ENCODE measurements around the gene MYT1. TPM values are rescaled to one million over a fixed set of nuclear protein-coding genes. Genes with fewer than 3 reads are reported as not detected.

The MYT1 gene
- total RNA-seq, 1 experiment from 2014 or later = 2.0 TPM

- Mint-ChIP-seq H3K4me1 (peaks cover 24% of the 10 kb centered on the region), H3K9me3 (peaks cover 17% of the 10 kb centered on the region), H3K27me3 (ENCODE audit: low read depth) (no peaks in the 10 kb centered on the region; the same call in 1 of the 2 replicates), H3K4me3 (no peak overlapping the region), H3K36me3 (peaks cover 12% of the 10 kb centered on the region), H3K27ac (no peak overlapping the region; the same call in 1 of the 2 replicates)
- CTCF ChIA-PET = no interaction called here
- no peak for TF ChIP-seq JAZF1 (CRISPR knock-in tag; IDR thresholded peaks at IDR 0.05)
- TF ChIP-seq, protein P1, sequence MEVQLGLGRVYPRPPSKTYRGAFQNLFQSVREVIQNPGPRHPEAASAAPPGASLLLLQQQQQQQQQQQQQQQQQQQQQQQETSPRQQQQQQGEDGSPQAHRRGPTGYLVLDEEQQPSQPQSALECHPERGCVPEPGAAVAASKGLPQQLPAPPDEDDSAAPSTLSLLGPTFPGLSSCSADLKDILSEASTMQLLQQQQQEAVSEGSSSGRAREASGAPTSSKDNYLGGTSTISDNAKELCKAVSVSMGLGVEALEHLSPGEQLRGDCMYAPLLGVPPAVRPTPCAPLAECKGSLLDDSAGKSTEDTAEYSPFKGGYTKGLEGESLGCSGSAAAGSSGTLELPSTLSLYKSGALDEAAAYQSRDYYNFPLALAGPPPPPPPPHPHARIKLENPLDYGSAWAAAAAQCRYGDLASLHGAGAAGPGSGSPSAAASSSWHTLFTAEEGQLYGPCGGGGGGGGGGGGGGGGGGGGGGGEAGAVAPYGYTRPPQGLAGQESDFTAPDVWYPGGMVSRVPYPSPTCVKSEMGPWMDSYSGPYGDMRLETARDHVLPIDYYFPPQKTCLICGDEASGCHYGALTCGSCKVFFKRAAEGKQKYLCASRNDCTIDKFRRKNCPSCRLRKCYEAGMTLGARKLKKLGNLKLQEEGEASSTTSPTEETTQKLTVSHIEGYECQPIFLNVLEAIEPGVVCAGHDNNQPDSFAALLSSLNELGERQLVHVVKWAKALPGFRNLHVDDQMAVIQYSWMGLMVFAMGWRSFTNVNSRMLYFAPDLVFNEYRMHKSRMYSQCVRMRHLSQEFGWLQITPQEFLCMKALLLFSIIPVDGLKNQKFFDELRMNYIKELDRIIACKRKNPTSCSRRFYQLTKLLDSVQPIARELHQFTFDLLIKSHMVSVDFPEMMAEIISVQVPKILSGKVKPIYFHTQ (CRISPR knock-in tag; IDR thresholded peaks at IDR 0.05) = no peak
- no peak for TF ChIP-seq KAT7 (CRISPR knock-in tag; IDR thresholded peaks at IDR 0.05; ENCODE audit: borderline replicate concordance)
- no peak for TF ChIP-seq NR1H2 (CRISPR knock-in tag; IDR thresholded peaks at IDR 0.05)
- no peak for TF ChIP-seq TEAD4 (CRISPR knock-in tag; IDR thresholded peaks at IDR 0.05)
- no peak for TF ChIP-seq GRHL2 (CRISPR knock-in tag; IDR thresholded peaks at IDR 0.05; ENCODE audit: insufficient replicate concordance, severe bottlenecking)
- no peak for TF ChIP-seq CREM (CRISPR knock-in tag; IDR thresholded peaks at IDR 0.05)
- no peak for TF ChIP-seq PRDM15 (CRISPR knock-in tag; IDR thresholded peaks at IDR 0.05)
- no peak for TF ChIP-seq ZSCAN18 (CRISPR knock-in tag; IDR thresholded peaks at IDR 0.05)
- POLR2A ChIA-PET = no interaction called here
- ATAC-seq = no peak
- peak; percentile 4 for DNase-seq (ENCODE audit: low spot score)
These were observed 14.3 kb upstream of the MYT1 start for GRCh38 chr20:64149809-64150560.

DNA sequence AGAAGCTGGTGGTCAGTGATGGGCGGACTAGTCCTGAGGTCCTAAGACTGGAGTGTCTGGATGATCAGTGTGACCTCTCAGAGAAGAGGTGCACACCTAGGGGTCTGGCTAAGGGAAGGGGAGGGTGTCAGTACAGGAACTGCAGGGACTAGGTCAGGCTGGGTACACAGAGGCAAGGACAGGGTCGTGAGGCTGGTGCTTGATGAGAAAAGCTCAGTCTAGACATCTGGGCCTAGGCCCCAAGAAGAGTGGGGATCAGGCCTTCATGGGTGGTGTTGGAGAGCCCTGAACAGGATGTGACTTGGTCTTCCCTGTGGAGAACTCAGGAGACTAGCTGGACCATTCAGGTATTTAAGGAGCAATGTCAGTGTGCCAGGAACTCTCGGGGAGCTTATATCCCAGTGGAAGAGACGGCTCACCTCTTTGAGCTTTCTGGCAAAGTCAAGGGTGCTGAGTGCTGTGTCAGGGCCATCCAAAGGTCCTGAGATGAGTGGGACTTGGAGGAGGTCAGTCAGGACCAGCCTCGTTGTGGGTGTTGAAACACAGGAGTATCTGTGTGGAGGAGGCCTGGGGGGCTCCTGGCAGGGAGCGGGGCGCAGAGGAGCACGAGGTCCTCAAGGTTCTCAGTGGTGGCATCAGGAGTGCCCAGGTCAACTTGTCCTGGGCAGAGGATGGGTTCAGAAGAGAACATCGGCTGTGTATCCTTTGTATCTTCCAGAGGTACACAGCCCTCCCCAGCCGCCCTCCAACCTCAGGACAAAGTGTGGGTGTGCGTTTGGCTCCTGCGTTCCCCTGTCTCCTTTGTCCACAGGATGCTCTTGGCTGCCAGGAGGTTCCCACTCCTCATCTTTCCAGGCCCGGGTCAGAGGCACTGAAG is 13.3 kb upstream of the MYT1 start:
- H3K27me3 Mint-ChIP-seq (ENCODE audit: low read depth) = no peaks in the 10 kb centered on the region
- peak overlapping the region; percentile 42 for H3K27ac Mint-ChIP-seq
- no peak for DNase-seq (ENCODE audit: low spot score)
- ChIA-PET POLR2A (no interaction called here), CTCF (interaction anchor here (0.6 to 1.5 kb wide), 4 partner anchors 11 to 97 kb away, joined by 3 to 5 read pairs (median 4); partner anchors contain the start of gene LKAAEAR1)
- H3K36me3 Mint-ChIP-seq = peaks cover 5% of the 10 kb centered on the region; the same call in 1 of the 2 replicates
- peaks cover 24% of the 10 kb centered on the region for H3K4me1 Mint-ChIP-seq
- H3K9me3 Mint-ChIP-seq = peaks cover 7% of the 10 kb centered on the region
- H3K4me3 Mint-ChIP-seq = no peak overlapping the region; the same call in 1 of the 2 replicates
- no peak for ATAC-seq
- TF ChIP-seq, protein P2, sequence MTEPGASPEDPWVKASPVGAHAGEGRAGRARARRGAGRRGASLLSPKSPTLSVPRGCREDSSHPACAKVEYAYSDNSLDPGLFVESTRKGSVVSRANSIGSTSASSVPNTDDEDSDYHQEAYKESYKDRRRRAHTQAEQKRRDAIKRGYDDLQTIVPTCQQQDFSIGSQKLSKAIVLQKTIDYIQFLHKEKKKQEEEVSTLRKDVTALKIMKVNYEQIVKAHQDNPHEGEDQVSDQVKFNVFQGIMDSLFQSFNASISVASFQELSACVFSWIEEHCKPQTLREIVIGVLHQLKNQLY (CRISPR knock-in tag; IDR thresholded peaks at IDR 0.05) = no peak
- TF ChIP-seq ZNF219 (CRISPR knock-in tag; IDR thresholded peaks at IDR 0.05; ENCODE audit: borderline replicate concordance) (no peak), ZNF138 (CRISPR knock-in tag; conservative IDR thresholded peaks at IDR 0.05) (no peak), ZNF232 (CRISPR knock-in tag; IDR thresholded peaks at IDR 0.05) (no peak), CDX4 (CRISPR knock-in tag; IDR thresholded peaks at IDR 0.05; ENCODE audit: borderline replicate concordance) (no peak), MYBL2 (CRISPR knock-in tag; IDR thresholded peaks at IDR 0.05) (no peak), HMGXB4 (CRISPR knock-in tag; IDR thresholded peaks at IDR 0.05) (no peak)
- TF ChIP-seq, protein P3, sequence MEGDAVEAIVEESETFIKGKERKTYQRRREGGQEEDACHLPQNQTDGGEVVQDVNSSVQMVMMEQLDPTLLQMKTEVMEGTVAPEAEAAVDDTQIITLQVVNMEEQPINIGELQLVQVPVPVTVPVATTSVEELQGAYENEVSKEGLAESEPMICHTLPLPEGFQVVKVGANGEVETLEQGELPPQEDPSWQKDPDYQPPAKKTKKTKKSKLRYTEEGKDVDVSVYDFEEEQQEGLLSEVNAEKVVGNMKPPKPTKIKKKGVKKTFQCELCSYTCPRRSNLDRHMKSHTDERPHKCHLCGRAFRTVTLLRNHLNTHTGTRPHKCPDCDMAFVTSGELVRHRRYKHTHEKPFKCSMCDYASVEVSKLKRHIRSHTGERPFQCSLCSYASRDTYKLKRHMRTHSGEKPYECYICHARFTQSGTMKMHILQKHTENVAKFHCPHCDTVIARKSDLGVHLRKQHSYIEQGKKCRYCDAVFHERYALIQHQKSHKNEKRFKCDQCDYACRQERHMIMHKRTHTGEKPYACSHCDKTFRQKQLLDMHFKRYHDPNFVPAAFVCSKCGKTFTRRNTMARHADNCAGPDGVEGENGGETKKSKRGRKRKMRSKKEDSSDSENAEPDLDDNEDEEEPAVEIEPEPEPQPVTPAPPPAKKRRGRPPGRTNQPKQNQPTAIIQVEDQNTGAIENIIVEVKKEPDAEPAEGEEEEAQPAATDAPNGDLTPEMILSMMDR (IDR thresholded peaks at IDR 0.05) = no peak
